ENCODE data around the gene CACFD1. TPM values are rescaled to one million over a fixed set of nuclear protein-coding genes. Genes with fewer than 3 reads are reported as not detected.
"Not testable (repeated sequence)": the region's sequence is repeated elsewhere in the genome, so short reads cannot be mapped to it uniquely, and the experiment has no call there.

The CACFD1 gene
- total and polyA plus RNA-seq, 7 donors = 2.8 to 9.4 (median 7.1) TPM

- intact Hi-C loops (cut with DNase I) = no loop called here
- DNase-seq (no peak), ATAC-seq (no peak)
- H3K4me3 ChIP-seq = no peak overlapping the region
- TF ChIP-seq CTCF (IDR thresholded peaks at IDR 0.05) = no peak
- H3K9me3 ChIP-seq = no peaks in the 10 kb centered on the region
- whole genome bisulfite sequencing, 3 donors = 89 to 94% (median 93%) methylated on average over 11 to 15 of the region's 15 CpGs
- H3K4me1 ChIP-seq = no peaks in the 10 kb centered on the region
- peaks cover 0 to 3% of the 10 kb centered on the region in 2 donors for H3K36me3 ChIP-seq (ENCODE audit: insufficient read depth in 1 of 2, low read depth in 1 of 2)
- no peaks in the 10 kb centered on the region for H3K27me3 ChIP-seq (ENCODE audit: insufficient read depth in 3 of 3, low read length in 2 of 3)
- no peak overlapping the region for H3K27ac ChIP-seq
These were observed 16.5 kb upstream of the CACFD1 start for GRCh38 chr9:133443248-133443647.

- Histone ChIP-seq H3K36me3 (ENCODE audit: insufficient read depth in 1 of 2, low read depth in 1 of 2) (peaks cover 0 to 3% of the 10 kb centered on the region in 2 donors), H3K27me3 (ENCODE audit: insufficient read depth in 3 of 3, low read length in 2 of 3) (no peaks in the 10 kb centered on the region), H3K9me3 (no peaks in the 10 kb centered on the region), H3K27ac (no peak overlapping the region), H3K4me1 (no peaks in the 10 kb centered on the region), H3K4me3 (no peak overlapping the region)
- TF ChIP-seq CTCF (IDR thresholded peaks at IDR 0.05) = no peak
- 85 to 92% (median 87%) methylated on average over 8 of the region's 8 CpGs for WGBS, 3 donors
- no peak for ATAC-seq
- intact Hi-C loops (cut with DNase I) = no loop called here
- DNase-seq = no peak
These were observed 15.8 kb upstream of the CACFD1 start for GRCh38 chr9:133443982-133444381.

GRCh38 chr9:133445293-133445969 is 14.3 kb upstream of the CACFD1 start:
- DNase-seq = no peak
- H3K9me3 ChIP-seq = no peaks in the 10 kb centered on the region
- intact Hi-C loops (cut with DNase I) = no loop called here
- WGBS, 3 donors = 81 to 85% (median 82%) methylated on average over 23 of the region's 23 CpGs
- TF ChIP-seq CTCF (IDR thresholded peaks at IDR 0.05) = no peak
- H3K4me1 ChIP-seq = no peaks in the 10 kb centered on the region
- no peaks in the 10 kb centered on the region for H3K27me3 ChIP-seq (ENCODE audit: insufficient read depth in 3 of 3, low read length in 2 of 3)
- no peak overlapping the region for H3K4me3 ChIP-seq
- ATAC-seq = no peak
- no peaks in the 10 kb centered on the region for H3K36me3 ChIP-seq (ENCODE audit: insufficient read depth in 1 of 2, low read depth in 1 of 2)
- H3K27ac ChIP-seq = no peak overlapping the region

- H3K9me3 ChIP-seq = no peaks in the 10 kb centered on the region
- intact Hi-C loops (cut with DNase I) = no loop called here
- ATAC-seq = no peak
- no peak for DNase-seq
- H3K27ac ChIP-seq = no peak overlapping the region
- no peak for TF ChIP-seq CTCF (IDR thresholded peaks at IDR 0.05)
- no peaks in the 10 kb centered on the region for H3K27me3 ChIP-seq (ENCODE audit: insufficient read depth in 3 of 3, low read length in 2 of 3)
- no peak overlapping the region for H3K4me3 ChIP-seq
- H3K4me1 ChIP-seq = no peaks in the 10 kb centered on the region
- H3K36me3 ChIP-seq (ENCODE audit: insufficient read depth in 1 of 2, low read depth in 1 of 2) = peaks cover 0 to 6% of the 10 kb centered on the region in 2 donors
- 71 to 75% (median 74%) methylated on average over 12 to 13 of the region's 13 CpGs for WGBS, 3 donors
These were observed 11.2 kb upstream of the CACFD1 start for GRCh38 chr9:133448487-133448972.

- Histone ChIP-seq H3K4me3 (no peak overlapping the region), H3K36me3 (ENCODE audit: insufficient read depth in 1 of 2, low read depth in 1 of 2) (peaks cover 0 to 6% of the 10 kb centered on the region in 2 donors), H3K9me3 (no peaks in the 10 kb centered on the region), H3K27me3 (ENCODE audit: insufficient read depth in 3 of 3, low read length in 2 of 3) (no peaks in the 10 kb centered on the region), H3K27ac (no peak overlapping the region), H3K4me1 (no peaks in the 10 kb centered on the region)
- intact Hi-C loops (cut with DNase I) = no loop called here
- no peak for TF ChIP-seq CTCF (IDR thresholded peaks at IDR 0.05)
- DNase-seq = no peak
- 91 to 96% (median 93%) methylated on average over 12 of the region's 12 CpGs for WGBS, 3 donors
- ATAC-seq = no peak
These were observed 10.0 kb upstream of the CACFD1 start for GRCh38 chr9:133449760-133450159.

GRCh38 chr9:133451865-133452264 is 7.9 kb upstream of the CACFD1 start:
- H3K4me3 ChIP-seq; DNase-seq; H3K36me3 ChIP-seq (ENCODE audit: insufficient read depth in 1 of 2, low read depth in 1 of 2); H3K4me1 ChIP-seq; H3K27me3 ChIP-seq (ENCODE audit: insufficient read depth in 3 of 3, low read length in 2 of 3); H3K9me3 ChIP-seq; ATAC-seq; H3K27ac ChIP-seq; intact Hi-C loops (cut with DNase I): not testable (repeated sequence)
- WGBS, 3 donors = 92 to 98% (median 97%) methylated on average over 5 of the region's 5 CpGs

Data from psoas muscle (tissue), 8 donors.